ENCODE results near the gene RIOK1. TPM values are rescaled to one million over a fixed set of nuclear protein-coding genes. Genes with fewer than 3 reads are reported as not detected.
A peak's percentile ranks its signal among the peaks of the same experiment; 100 is the strongest.

Gene RIOK1
- total and polyA plus RNA-seq, 2 experiments from 2014 or later = 15.5 to 19.6 TPM

- Histone ChIP-seq H3K9me3 (ENCODE audit: low read depth) (no peaks in the 10 kb centered on the region), H3K79me2 (no peaks in the 10 kb centered on the region), H2AFZ (no peak overlapping the region), H3K27me3 (no peaks in the 10 kb centered on the region), H3K4me2 (no peak overlapping the region), H3K4me3 (no peak overlapping the region), H3K36me3 (replicated peaks; ENCODE audit: insufficient read depth, low read depth) (no peaks in the 10 kb centered on the region), H3K4me1 (ENCODE audit: insufficient read depth) (no peaks in the 10 kb centered on the region), H3K9me2 (replicated peaks; ENCODE audit: insufficient read depth) (no peaks in the 10 kb centered on the region), H3K27ac (no peak overlapping the region), H4K20me1 (ENCODE audit: insufficient read depth, poor library complexity, severe bottlenecking) (no peaks in the 10 kb centered on the region)
- WGBS (ENCODE audit: low lambda C conversion rate, missing lambda C conversion rate) = 88% methylated on average over 1 of the region's 1 CpG
- DNase-seq (ENCODE audit: low spot score) = no peak
- no peak for TF ChIP-seq EZH2phosphoT487 (IDR thresholded peaks at IDR 0.05; ENCODE audit: low read depth, severe bottlenecking, unreplicated experiment)
- TF ChIP-seq EZH2 (IDR thresholded peaks at IDR 0.05; ENCODE audit: borderline replicate concordance) = no peak
- no peak for TF ChIP-seq CTCF (IDR thresholded peaks at IDR 0.05; ENCODE audit: poor library complexity)
These were observed 8.5 kb upstream of the RIOK1 start for GRCh38 chr6:7381092-7381491.

GRCh38 chr6:7389162-7389450, 502 bp upstream of the RIOK1 start:
- H3K27me3 ChIP-seq = no peaks in the 10 kb centered on the region
- peaks cover 39% of the 10 kb centered on the region for H3K79me2 ChIP-seq
- DNase-seq (ENCODE audit: low spot score) = peak; percentile 88
- H3K27ac ChIP-seq = peak overlapping the region; percentile 93
- 2% methylated on average over 11 of the region's 11 CpGs for WGBS (ENCODE audit: low lambda C conversion rate, missing lambda C conversion rate)
- TF ChIP-seq EZH2 (IDR thresholded peaks at IDR 0.05; ENCODE audit: borderline replicate concordance) (no peak), CTCF (IDR thresholded peaks at IDR 0.05; ENCODE audit: poor library complexity) (no peak), EZH2phosphoT487 (IDR thresholded peaks at IDR 0.05; ENCODE audit: low read depth, severe bottlenecking, unreplicated experiment) (no peak)
- H3K4me2 ChIP-seq = peak overlapping the region; percentile 96
- peaks cover 15% of the 10 kb centered on the region for H3K4me1 ChIP-seq (ENCODE audit: insufficient read depth)
- H3K9me3 ChIP-seq (ENCODE audit: low read depth) = no peaks in the 10 kb centered on the region
- H3K4me3 ChIP-seq = peak overlapping the region; percentile 10
- H4K20me1 ChIP-seq (ENCODE audit: insufficient read depth, poor library complexity, severe bottlenecking) = no peaks in the 10 kb centered on the region
- H3K36me3 ChIP-seq (replicated peaks; ENCODE audit: insufficient read depth, low read depth) = no peaks in the 10 kb centered on the region
- H2AFZ ChIP-seq = peak overlapping the region; percentile 67
- no peaks in the 10 kb centered on the region for H3K9me2 ChIP-seq (replicated peaks; ENCODE audit: insufficient read depth)

GRCh38 chr6:7390226-7390878, 744 bp downstream of the RIOK1 start:
- Histone ChIP-seq H3K4me2 (peak overlapping the region; percentile 96), H3K4me3 (peak overlapping the region; percentile 54), H3K9me2 (replicated peaks; ENCODE audit: insufficient read depth) (no peaks in the 10 kb centered on the region), H3K9me3 (ENCODE audit: low read depth) (no peaks in the 10 kb centered on the region), H3K4me1 (ENCODE audit: insufficient read depth) (peaks cover 15% of the 10 kb centered on the region), H3K27me3 (no peaks in the 10 kb centered on the region), H4K20me1 (ENCODE audit: insufficient read depth, poor library complexity, severe bottlenecking) (no peaks in the 10 kb centered on the region), H2AFZ (peak overlapping the region; percentile 78), H3K27ac (peak overlapping the region; percentile 93), H3K36me3 (replicated peaks; ENCODE audit: insufficient read depth, low read depth) (no peaks in the 10 kb centered on the region), H3K79me2 (peaks cover 39% of the 10 kb centered on the region)
- DNase-seq (ENCODE audit: low spot score) = no peak
- TF ChIP-seq CTCF (IDR thresholded peaks at IDR 0.05; ENCODE audit: poor library complexity) (no peak), EZH2 (IDR thresholded peaks at IDR 0.05; ENCODE audit: borderline replicate concordance) (no peak), EZH2phosphoT487 (IDR thresholded peaks at IDR 0.05; ENCODE audit: low read depth, severe bottlenecking, unreplicated experiment) (no peak)
- WGBS (ENCODE audit: low lambda C conversion rate, missing lambda C conversion rate) = 5% methylated on average over 14 of the region's 14 CpGs

Measured in hepatocyte (in vitro differentiated cells).